ENCODE measurements around the gene INTS14. TPM values are rescaled to one million over a fixed set of nuclear protein-coding genes. Genes with fewer than 3 reads are reported as not detected.
A peak's percentile ranks its signal among the peaks of the same experiment; 100 is the strongest.

INTS14 gene
- total RNA-seq, 2 donors from 2014 or later: 33.4 to 37.7 TPM

GRCh38 chr15:65655457-65655856, 44.5 kb upstream of the INTS14 start:
- Histone ChIP-seq H3K36me3 (ENCODE audit: control insufficient read depth, insufficient read depth, low read length) (no peaks in the 10 kb centered on the region), H3K27me3 (ENCODE audit: control insufficient read depth, insufficient read depth, low read length, poor library complexity, severe bottlenecking) (no peaks in the 10 kb centered on the region), H3K9ac (ENCODE audit: extremely low read depth, low read length, poor library complexity, severe bottlenecking) (no peak overlapping the region), H3K4me3 (ENCODE audit: low read length) (no peak overlapping the region), H3K27ac (ENCODE audit: low read depth, low read length) (no peak overlapping the region), H3K9me3 (ENCODE audit: control insufficient read depth, low read length) (no peaks in the 10 kb centered on the region), H3K4me1 (ENCODE audit: control insufficient read depth, insufficient read depth, low read length) (peaks cover 18% of the 10 kb centered on the region)
- 95 to 100% methylated on average over 4 of the region's 4 CpGs for WGBS, 2 experiments (ENCODE audit: insufficient coverage in 1 of 2, insufficient read length in 1 of 2)
- Mint-ChIP-seq H3K4me1 (peaks cover 32% of the 10 kb centered on the region), H3K9me3 (no peaks in the 10 kb centered on the region), H3K27me3 (ENCODE audit: insufficient read depth) (no peaks in the 10 kb centered on the region), H3K4me3 (no peak overlapping the region), H3K27ac (no peak overlapping the region), H3K36me3 (ENCODE audit: low read depth) (peaks cover 7% of the 10 kb centered on the region)
- DNase-seq: no peak
- no peak for TF ChIP-seq CTCF (conservative IDR thresholded peaks at IDR 0.05)

DNA sequence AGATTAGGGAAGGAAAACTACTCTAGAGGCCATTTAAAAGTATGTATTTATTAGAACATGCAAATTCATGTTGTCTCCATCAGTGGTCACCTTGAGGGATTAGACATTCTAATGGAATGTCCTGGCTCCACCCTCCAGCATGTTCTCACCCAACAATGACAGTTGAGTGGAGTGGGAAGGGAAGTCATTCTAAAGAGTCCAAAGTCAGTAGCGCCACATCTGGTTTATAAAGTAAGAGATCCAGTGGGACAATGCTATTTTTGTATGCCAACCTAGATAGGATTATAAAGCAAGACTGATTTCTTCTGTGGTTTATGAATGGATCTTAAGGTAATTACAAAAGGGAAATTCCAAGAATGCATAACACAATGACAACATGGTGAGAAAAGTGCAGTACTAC, 44.1 kb upstream of the INTS14 start:
- H3K9ac ChIP-seq (ENCODE audit: extremely low read depth, low read length, poor library complexity, severe bottlenecking): no peak overlapping the region
- no peak overlapping the region for H3K4me3 Mint-ChIP-seq
- DNase-seq: no peak
- WGBS, 2 experiments (ENCODE audit: insufficient coverage in 1 of 2, insufficient read length in 1 of 2): 100% methylated on average over 1 of the region's 1 CpG
- H3K9me3 Mint-ChIP-seq: no peaks in the 10 kb centered on the region
- peaks cover 32% of the 10 kb centered on the region for H3K4me1 Mint-ChIP-seq
- H3K9me3 ChIP-seq (ENCODE audit: control insufficient read depth, low read length): no peaks in the 10 kb centered on the region
- no peaks in the 10 kb centered on the region for H3K27me3 Mint-ChIP-seq (ENCODE audit: insufficient read depth)
- no peak overlapping the region for H3K27ac Mint-ChIP-seq
- no peak for TF ChIP-seq CTCF (conservative IDR thresholded peaks at IDR 0.05)
- peaks cover 18% of the 10 kb centered on the region for H3K4me1 ChIP-seq (ENCODE audit: control insufficient read depth, insufficient read depth, low read length)
- no peaks in the 10 kb centered on the region for H3K27me3 ChIP-seq (ENCODE audit: control insufficient read depth, insufficient read depth, low read length, poor library complexity, severe bottlenecking)
- H3K36me3 Mint-ChIP-seq (ENCODE audit: low read depth): peaks cover 7% of the 10 kb centered on the region
- no peaks in the 10 kb centered on the region for H3K36me3 ChIP-seq (ENCODE audit: control insufficient read depth, insufficient read depth, low read length)
- no peak overlapping the region for H3K4me3 ChIP-seq (ENCODE audit: low read length)
- no peak overlapping the region for H3K27ac ChIP-seq (ENCODE audit: low read depth, low read length)

GRCh38 chr15:65653801-65654521, 43.0 kb upstream of the INTS14 start:
- DNase-seq: no peak
- Histone ChIP-seq H3K27ac (ENCODE audit: low read depth, low read length) (no peak overlapping the region), H3K36me3 (ENCODE audit: control insufficient read depth, insufficient read depth, low read length) (no peaks in the 10 kb centered on the region), H3K27me3 (ENCODE audit: control insufficient read depth, insufficient read depth, low read length, poor library complexity, severe bottlenecking) (no peaks in the 10 kb centered on the region), H3K4me1 (ENCODE audit: control insufficient read depth, insufficient read depth, low read length) (peaks cover 18% of the 10 kb centered on the region), H3K9ac (ENCODE audit: extremely low read depth, low read length, poor library complexity, severe bottlenecking) (peak overlapping the region; percentile 12), H3K9me3 (ENCODE audit: control insufficient read depth, low read length) (no peaks in the 10 kb centered on the region), H3K4me3 (ENCODE audit: low read length) (peak overlapping the region; percentile 43)
- no peak for TF ChIP-seq CTCF (conservative IDR thresholded peaks at IDR 0.05)
- H3K27me3 Mint-ChIP-seq (ENCODE audit: insufficient read depth): no peaks in the 10 kb centered on the region
- peaks cover 7% of the 10 kb centered on the region for H3K36me3 Mint-ChIP-seq (ENCODE audit: low read depth)
- WGBS, 2 experiments (ENCODE audit: insufficient coverage in 1 of 2, insufficient read length in 1 of 2): 85 to 92% methylated on average over 5 of the region's 5 CpGs
- no peaks in the 10 kb centered on the region for H3K9me3 Mint-ChIP-seq
- H3K27ac Mint-ChIP-seq: peak overlapping the region; percentile 4
- peaks cover 32% of the 10 kb centered on the region for H3K4me1 Mint-ChIP-seq
- no peak overlapping the region for H3K4me3 Mint-ChIP-seq

All from endodermal cell (in vitro differentiated cells).